GM21367 (cell line): ENCODE data around the gene PTPRD.

Experiments
- ATAC-seq: cut with Tn5 transposase; IDR thresholded peaks from one replicate; pipeline ENCODE4 v1.9.1; 2021; ENCODE audit not compliant: unreplicated experiment

PTPRD gene

DNA sequence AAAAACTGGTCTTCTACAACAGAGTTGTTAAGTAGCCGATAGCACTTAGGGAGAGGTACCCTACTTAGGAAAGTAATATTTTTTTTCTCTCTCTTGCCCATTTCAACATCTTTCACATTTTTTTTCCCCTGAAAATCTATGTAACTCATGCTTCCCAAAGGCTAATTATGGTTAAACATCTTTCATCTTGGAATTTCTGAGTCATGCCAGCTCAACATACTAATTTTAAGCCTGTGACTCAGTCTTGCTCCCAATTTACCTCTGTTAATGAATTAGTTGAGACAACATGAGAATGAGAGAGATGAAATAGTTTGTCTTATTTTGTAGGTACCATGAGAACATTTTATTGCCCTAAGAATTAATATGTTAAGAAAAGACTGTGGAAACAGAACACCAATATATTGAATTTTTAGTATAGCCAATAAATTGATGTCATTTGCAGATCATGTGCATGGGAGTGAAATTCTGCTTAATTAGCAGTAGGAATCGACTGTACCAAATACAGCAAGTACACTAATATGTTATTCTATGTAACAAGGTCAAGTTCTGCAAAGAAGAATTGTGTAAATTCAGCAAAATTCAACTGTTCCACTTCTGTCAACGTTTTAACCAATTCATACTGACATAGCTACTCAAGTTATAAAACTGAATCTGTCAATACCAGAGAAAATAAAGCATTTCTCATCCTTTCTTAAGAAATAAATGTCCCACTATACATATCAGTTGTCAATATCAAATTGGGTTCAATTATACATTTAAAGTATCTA, 550.0 kb downstream of the PTPRD start:
- ATAC-seq = no peak

DNA sequence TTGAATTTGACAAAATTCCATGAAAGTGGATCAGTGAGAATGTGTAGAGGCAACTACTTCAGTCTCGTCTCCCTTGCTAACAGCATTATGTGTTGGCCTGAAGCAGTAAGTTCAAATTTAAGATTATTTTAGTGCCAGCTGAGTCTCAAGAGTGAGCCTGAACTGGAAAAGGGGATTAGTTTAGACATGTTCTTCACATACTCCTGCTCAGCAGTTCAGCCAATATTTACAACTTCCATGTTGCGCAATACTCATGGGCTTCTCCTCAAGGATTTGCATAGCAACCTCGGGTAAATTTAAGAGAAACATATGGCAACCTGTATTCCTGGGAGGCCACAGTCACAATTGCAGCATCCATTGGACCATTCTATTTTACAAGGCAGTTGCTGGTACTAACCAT, 553.8 kb downstream of the PTPRD start:
- ATAC-seq = no peak

DNA sequence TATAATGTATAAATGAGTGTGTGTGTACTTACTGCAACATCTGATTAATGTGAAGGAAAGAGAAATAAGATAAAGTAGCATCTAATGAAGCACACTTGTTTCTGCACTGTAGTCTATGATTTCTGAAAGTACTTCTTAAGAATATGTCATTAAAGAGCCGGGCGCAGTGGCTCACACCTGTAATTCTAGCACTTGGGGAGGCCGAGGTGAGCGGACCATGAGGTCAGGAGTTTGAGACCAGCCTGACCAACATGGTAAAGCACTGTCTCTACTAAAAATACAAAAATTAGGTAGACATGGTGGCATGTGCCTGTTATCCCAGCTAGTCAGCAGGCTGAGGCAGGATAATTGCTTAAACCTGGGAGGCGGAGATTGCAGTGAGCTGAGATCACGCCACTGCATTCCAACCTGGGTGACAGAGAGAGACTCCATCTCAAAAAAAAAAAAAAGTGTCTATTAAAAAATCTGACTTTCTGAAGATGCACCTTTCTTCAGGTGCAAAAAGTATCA, 556.9 kb downstream of the PTPRD start:
- ATAC-seq = no peak

DNA sequence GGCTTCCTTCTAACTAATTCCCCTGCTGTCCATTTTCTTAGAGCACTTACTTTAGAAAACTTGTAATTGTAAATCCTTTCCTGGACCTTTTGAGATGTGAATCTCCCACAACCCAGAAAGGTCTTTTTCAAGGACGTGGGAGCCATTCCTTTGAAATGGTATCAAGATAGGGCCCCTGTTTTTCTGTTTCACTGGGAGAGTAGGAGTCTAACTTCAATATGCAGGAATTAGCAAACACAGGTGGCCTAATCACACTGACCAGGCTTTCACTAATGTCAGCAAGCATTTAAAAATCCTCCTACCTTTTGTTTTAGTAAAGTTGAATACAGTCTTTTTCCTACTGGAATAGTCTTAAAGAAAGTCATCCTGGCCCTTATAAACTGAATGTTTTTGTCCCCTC, 558.3 kb downstream of the PTPRD start:
- no peak for ATAC-seq

DNA sequence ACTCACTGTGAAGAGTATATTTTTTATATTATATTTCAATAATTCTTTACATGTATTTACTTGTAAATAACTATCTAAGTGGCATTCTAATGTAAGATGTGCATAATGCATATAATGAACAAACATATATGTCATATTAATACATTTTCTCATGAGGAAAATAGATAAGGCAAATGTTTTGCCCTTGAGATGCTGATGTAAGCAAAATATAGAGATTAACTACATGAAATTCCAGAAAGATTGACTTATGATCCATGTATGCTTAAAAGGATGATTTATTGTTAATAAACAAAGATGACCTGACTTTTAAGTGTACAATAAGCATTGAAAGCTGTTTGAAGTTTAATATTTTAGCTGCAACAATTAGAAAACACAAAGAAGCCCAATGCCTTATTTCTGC, 559.9 kb downstream of the PTPRD start:
- no peak for ATAC-seq

DNA sequence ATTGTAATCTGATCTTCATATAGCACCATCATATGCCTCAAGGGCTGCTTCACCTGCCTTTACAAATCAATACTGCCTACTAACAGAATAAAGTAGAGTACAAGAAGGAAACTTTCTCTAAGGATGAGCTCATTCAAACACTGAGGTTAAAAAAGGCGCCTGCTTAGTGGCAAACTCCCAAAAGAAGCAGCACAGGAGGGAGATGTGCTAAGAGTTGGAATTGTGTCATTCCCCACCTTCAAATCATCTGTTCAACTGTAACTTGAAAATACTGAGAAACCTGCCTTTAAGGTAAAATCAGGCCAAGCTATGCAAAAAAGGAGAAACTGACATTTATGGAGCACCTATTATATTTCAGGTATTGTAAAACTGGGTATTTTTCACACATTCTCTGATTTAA, 560.6 kb downstream of the PTPRD start:
- ATAC-seq = no peak

DNA sequence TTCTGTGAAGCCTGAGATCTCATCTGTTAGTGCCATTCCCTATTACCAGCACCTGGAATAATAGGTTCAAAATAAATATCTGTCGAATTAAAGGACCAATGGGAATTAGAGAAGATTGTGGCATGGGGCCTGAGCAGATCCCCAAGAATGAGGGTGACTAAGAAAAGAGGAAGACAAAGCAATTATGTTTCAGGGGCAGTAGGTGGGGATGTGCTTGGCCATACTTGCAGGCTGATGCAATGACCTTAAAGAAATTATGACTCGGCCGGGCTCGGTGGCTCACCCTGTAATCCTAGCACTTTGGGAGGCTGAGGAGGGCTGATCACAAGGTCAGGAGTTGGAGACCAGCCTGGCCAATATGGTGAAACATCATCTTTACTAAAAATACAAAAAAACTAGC, 562.8 kb downstream of the PTPRD start:
- ATAC-seq = no peak

DNA sequence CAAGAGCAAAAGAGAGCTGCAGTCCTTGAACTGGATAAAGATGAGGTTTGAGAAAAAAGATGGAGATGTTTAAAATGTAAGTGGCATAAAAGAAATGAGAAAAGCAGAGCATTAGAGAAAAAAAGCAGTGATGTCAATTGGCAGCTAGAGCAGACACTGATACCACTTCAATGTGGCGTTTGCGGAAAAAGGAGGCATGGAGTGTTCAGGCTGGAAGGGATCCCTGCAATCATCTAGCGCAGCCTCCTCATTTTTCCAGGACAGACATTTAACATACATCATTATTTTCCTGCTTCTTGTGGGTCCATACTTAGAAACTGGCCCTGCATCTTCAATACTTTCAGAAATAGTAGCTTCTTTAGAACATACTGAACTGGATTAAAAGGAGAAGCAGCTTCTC, 563.8 kb downstream of the PTPRD start:
- ATAC-seq = no peak

DNA sequence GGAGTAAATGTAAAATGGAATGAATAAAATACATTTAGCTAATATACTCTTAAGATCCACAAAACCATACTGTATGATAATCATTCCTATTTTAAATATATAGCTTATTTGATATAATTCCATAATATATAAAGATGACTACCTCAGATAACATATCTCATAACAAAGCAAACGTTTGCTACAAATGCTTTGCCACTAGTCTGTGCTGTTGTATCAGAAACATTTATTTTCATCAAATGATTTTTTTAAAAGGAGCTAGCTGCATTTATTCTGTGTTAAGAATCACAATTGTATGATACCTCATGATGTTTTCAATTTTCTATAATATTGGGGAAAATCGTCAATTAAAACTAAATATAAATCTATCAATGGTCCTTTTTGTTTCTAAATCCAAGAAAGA, 567.2 kb downstream of the PTPRD start:
- ATAC-seq = no peak

DNA sequence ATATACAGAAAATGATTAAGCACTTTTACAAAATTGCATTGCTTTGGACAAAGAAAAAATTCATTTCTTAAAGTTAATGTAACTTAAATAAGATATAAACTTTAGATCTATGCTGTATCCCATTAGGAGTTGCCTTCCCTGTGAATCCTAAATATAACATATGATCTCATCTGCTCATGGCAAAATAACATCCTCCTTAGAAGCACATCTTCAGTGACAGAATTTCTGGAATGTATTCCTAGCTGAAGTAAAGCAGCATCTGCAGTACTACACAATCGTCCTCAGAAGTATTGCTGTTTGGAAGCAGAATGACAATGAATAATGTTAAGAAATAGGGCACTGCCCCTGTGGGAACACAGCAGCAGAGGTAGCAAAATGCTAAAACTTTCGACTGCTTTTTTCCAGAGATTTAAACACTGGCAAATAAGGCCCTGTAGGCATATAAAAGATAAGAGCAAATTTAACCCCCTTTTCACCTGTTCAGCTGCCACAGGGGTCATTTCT, 571.0 kb downstream of the PTPRD start:
- ATAC-seq = no peak

DNA sequence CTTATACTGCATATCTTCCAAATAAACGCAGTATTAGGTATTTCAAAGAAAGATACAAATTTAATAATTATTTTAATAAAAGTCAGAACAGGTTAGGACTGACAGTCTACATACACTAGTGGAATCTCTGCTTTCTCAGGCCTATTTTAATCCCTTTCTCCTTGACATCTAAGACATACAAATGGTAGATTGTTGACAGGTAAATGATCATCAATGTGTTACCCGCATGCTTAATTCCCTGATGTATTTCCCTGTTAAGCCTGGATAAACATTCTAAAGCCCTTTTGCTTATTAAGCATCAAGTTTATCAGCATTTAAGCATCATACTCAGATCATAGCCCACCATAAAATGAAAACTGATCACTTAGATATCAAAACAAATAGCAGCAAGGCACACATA, 576.7 kb downstream of the PTPRD start:
- ATAC-seq = no peak

DNA sequence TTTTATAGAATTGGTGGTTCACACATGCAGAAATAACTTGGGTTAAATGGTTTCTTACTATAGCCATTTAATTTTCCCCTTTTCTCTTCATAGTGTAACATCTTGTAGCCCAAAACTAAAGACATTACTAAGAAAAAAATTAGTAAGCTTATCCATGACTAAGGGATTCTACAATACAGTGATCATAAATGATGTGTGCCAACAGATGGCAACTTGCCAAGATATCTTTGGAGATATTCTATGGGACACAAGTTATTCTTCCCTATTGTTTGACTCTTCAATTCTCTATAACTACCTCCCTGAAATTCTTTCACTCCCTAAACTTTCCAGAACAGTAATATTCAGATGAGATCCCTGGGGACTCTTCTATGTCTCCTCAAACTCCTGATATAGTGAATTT, 580.6 kb downstream of the PTPRD start:
- no peak for ATAC-seq

DNA sequence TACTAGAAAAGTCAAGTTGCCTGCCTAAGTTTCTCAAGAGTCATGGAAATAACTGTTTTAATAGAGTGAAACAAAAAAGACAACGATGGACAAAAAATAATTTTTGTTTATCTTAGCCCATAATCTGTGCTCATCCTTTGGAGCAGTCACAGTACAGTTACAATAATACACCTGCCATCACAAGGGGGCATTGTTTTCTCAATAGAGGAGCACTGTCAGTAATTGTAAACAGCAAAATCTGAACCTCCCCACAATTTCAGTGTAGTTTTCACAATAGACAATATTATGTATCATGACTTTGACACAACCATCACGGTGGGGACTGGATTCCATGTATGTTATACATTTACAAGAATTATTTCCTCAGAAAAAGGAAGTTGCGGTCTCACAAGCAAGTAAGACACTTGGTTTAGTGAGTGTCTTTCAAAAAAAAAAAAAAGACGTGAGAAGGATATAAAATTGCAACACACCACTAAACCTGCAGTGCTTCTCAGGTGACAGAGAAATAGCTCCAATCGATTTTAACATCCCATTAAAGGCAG, 586.3 kb downstream of the PTPRD start:
- no peak for ATAC-seq

DNA sequence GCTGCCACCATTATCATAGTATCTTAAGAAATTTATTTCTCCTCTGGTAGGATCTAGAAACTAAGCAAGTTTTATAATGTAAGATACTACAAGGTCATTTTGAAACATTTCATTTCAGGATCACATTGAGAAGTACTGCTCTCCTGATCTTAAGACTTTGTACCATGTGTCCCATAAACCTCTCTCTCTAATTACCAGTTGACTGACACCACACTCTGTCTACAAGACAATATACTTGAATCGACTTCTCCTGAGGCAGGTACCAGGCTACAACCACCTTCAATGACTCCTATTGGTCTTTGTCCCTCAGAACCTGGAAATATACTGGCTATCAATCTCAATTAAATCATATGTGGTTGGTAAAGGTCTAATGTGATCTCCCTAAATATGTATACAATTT, 597.0 kb downstream of the PTPRD start:
- no peak for ATAC-seq

DNA sequence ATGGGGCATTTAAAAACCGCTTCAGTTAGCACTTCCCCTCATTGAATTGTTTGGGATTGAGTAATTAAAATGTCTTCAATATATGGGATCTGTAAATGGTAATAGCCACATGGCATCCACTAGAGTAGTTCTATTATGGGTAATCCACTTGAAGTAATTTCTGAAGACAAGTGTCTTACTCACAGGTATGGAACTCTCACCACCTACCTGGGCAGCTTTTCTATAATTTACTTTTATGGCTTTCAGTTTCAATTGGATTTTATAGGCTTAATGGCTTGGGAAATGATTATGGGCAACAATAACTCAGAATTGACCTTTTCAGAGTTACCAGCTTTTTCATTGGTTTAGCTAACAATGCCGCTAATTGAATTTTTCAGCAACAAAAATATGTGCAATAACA, 597.9 kb downstream of the PTPRD start:
- ATAC-seq = no peak

DNA sequence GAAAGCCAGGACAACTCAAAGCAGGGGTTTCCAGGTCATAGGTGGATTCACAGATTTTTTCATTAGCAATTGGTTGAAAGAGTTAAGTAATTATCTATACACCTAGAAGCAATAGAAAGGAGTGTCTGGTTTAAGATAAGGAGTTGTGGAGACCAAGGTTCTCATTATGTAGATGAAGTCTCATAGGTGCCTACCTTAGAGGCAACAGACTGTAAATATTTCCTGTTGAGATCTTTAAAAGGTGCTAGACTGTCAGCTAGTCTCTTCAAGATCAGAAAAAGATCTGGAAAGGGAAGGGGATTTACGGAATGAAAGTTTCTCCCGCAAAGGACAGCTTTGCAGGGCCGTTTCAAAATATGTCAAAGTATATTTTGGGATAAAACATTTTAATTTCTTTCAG, 603.4 kb downstream of the PTPRD start:
- no peak for ATAC-seq

DNA sequence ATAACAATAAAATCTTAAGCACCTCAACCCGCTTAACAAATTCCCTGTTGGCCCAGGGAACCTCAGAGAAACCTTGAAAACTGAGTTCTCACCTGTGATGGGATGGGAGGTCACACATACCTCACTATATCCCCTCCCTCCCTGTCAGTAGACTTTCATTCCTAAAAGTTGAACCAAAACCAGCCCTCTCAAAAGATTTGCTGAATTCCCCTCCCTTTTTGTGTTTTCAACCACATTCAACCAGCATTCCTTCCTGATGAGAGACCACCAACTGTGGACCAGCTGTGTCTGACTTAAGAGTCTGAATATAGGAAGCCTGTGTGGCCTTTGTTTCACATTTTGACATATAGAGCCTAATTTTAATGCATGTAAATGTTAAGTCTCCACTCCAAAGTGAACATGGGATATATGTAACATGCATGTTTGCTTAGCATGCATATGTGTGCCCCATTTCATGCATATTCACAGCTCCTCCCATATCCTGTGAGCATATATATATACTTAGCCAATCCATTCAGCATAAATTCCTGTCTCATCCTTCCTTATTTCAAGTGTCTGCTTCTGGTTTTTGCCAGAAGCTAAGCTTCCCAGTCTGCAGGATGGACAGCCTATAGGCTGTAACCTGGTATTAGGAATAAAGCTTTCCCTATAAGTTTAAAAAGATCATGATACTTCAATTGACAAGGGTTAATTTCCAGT, 604.6 kb downstream of the PTPRD start:
- no peak for ATAC-seq

DNA sequence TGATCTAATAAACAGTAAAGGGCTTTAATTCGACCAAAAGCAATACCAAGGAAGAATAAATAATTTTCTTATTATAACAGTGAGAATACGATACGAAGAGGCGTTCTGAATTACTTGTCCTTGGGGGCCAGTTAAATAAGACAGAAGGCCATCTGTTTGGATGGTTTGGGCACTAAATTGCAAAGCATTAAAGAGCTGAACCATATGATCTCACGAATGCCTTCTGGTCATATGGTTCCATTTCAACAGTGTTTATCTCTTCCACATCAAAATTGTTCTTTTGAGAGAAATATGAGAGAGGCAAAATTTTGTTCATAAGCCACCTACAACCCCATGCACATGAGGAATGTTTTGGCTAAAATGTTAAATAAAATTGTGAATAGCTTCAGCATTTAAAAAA, 605.4 kb downstream of the PTPRD start:
- ATAC-seq = no peak

DNA sequence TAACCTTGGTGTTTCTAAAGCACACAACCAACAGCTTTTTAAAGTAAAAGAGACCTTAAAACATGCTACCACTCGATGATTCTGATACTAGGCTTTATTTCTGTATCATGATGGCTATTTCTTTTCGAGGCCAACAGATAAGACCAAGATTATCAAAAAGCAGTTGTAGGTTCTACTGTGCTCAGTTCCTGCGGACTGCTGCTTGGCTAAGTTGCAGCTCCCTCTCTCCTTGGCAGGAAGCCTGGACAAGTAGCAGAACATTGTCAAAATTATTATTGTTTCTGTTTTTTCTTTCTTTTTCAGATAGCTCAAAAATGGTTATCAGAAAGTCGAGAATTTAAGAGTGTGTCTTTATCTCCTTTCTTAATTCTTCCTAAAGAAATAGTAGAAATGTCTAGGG, 607.6 kb downstream of the PTPRD start:
- ATAC-seq = no peak

DNA sequence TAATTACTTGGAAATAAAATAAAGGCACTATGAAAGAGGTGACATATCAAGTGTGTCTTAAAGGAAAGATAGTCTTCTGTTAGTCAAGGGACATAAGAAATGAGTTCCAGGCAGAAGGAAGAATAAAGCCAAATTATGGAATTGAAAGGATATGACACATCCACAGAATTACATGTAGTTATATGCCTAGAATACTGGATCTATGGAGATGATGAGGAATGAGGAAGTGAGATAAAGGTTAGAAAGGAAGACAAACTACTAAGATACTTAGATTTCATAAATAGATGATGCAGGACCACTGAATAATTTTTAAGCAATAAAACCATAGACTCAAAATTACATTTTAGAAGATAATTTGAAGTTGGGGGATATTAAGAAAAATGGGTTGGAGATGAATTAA, 609.8 kb downstream of the PTPRD start:
- no peak for ATAC-seq

DNA sequence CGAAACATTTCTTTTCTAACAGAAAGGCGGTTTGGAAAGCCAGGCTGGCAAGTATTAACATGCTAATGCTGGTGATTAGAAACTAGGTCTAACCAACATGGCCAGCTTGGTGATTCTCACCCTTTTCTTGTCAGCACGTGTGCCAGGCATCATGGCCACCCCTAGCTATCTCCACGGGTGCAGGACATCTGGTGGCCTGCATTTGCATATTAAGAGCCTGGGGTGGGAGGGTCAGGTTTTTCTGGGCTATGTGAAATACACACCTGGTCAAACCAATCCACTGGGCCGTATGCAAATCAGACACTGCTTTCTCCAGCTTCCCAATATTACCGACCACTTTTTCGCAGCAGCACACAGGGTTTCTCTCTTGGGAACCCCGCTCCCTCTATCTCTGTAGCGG, 612.1 kb downstream of the PTPRD start:
- no peak for ATAC-seq
